WTC11 (cell line): ENCODE data around the gene MAGI3. TPM values are rescaled to one million over a fixed set of nuclear protein-coding genes. Genes with fewer than 3 reads are reported as not detected.

Experiments
- ATAC-seq: fragments of 200-7000 bp; cut with Tn5 transposase; 2 replicates; pipeline ENCODE4 v1.10.0; 2021; ENCODE audit warnings: mild to moderate bottlenecking, moderate library complexity
- CTCF ChIA-PET: fragments of 300-600 bp; sonication (Branson Sonifier 250); formaldehyde crosslinking; loops from one replicate; lab custom pipeline; 2021; ENCODE audit warnings: antibody characterized with exemption; lab: Charles Lee
- POLR2A ChIA-PET: fragments of 350-600 bp; sonication (Branson Sonifier 250); formaldehyde crosslinking; loops from one replicate; lab custom pipeline; 2021; ENCODE audit warnings: antibody characterized with exemption; lab: Charles Lee
- DNase-seq: peaks from one replicate; pipeline ENCODE4 v3.0.0; 2021; ENCODE audit warnings: low spot score
- H3K27ac Mint-ChIP-seq: 2 replicates; pipeline ENCODE4 v1.8.0; 2021; ENCODE audit warnings: mixed read lengths
- H3K27me3 Mint-ChIP-seq: 2 replicates; pipeline ENCODE4 v1.8.0; 2021; ENCODE audit warnings: low read depth, mild to moderate bottlenecking, moderate library complexity, mixed read lengths
- H3K36me3 Mint-ChIP-seq: 2 replicates; pipeline ENCODE4 v1.8.0; 2021; ENCODE audit warnings: mixed read lengths
- H3K4me1 Mint-ChIP-seq: 2 replicates; pipeline ENCODE4 v1.8.0; 2022; ENCODE audit warnings: mixed read lengths
- H3K4me3 Mint-ChIP-seq: 2 replicates; pipeline ENCODE4 v1.8.0; 2021; ENCODE audit warnings: mild to moderate bottlenecking, moderate library complexity, mixed read lengths
- H3K9me3 Mint-ChIP-seq: 2 replicates; pipeline ENCODE4 v1.8.0; 2021; ENCODE audit warnings: mixed read lengths
- CREM ChIP-seq: sonication (generic); formaldehyde crosslinking; IDR thresholded peaks from 2 replicates; pipeline ENCODE4 v1.8.1; 2022; ENCODE audit warnings: mild to moderate bottlenecking, missing genetic modification reagents, moderate library complexity
- ETV6 ChIP-seq: sonication (generic); formaldehyde crosslinking; IDR thresholded peaks from 2 replicates; pipeline ENCODE4 v1.8.1; 2022; ENCODE audit warnings: mild to moderate bottlenecking, missing genetic modification reagents
- FOXP1 ChIP-seq: sonication (generic); formaldehyde crosslinking; IDR thresholded peaks from 2 replicates; pipeline ENCODE4 v1.8.0; 2022; ENCODE audit warnings: missing genetic modification reagents, mild to moderate bottlenecking, moderate library complexity, borderline replicate concordance
- GRHL2 ChIP-seq: fragments of 250-450 bp; sonication (Bioruptor Pico); IDR thresholded peaks from 2 replicates; pipeline ENCODE4 v1.8.0; 2022; ENCODE audit warnings: mild to moderate bottlenecking, moderate library complexity; ENCODE audit not compliant: insufficient replicate concordance, severe bottlenecking
- MYBL2 ChIP-seq: sonication (generic); formaldehyde crosslinking; IDR thresholded peaks from 2 replicates; pipeline ENCODE4 v1.8.1; 2023; ENCODE audit warnings: mild to moderate bottlenecking, moderate library complexity, missing genetic modification reagents
- NR2C2 ChIP-seq: sonication (generic); formaldehyde crosslinking; IDR thresholded peaks from 2 replicates; pipeline ENCODE4 v1.8.0; 2022; ENCODE audit warnings: mild to moderate bottlenecking, missing genetic modification reagents
- RELA ChIP-seq: sonication (generic); formaldehyde crosslinking; IDR thresholded peaks from 2 replicates; pipeline ENCODE4 v1.8.1; 2022; ENCODE audit warnings: missing genetic modification reagents, mild to moderate bottlenecking, borderline replicate concordance
- SP1 ChIP-seq: sonication (generic); formaldehyde crosslinking; conservative IDR thresholded peaks from 2 replicates; pipeline ENCODE4 v1.8.1; 2022; ENCODE audit warnings: missing genetic modification reagents
- TP53 ChIP-seq: sonication (generic); formaldehyde crosslinking; IDR thresholded peaks from 2 replicates; pipeline ENCODE4 v1.8.1; 2023; ENCODE audit warnings: mild to moderate bottlenecking, missing genetic modification reagents
- ZNF138 ChIP-seq: sonication (generic); formaldehyde crosslinking; conservative IDR thresholded peaks from 2 replicates; pipeline ENCODE4 v1.8.1; 2022; ENCODE audit warnings: mild to moderate bottlenecking, moderate library complexity, missing genetic modification reagents
- ZNF232 ChIP-seq: sonication (generic); formaldehyde crosslinking; IDR thresholded peaks from 2 replicates; pipeline ENCODE4 v1.8.0; 2022; ENCODE audit warnings: mild to moderate bottlenecking, missing genetic modification reagents
- ZNF263 ChIP-seq: sonication (generic); formaldehyde crosslinking; IDR thresholded peaks from 2 replicates; pipeline ENCODE4 v1.8.1; 2022; ENCODE audit warnings: low read depth, mild to moderate bottlenecking, moderate library complexity, missing genetic modification reagents
- ZNF671 ChIP-seq: fragments of 250-450 bp; sonication (Bioruptor Pico); IDR thresholded peaks from 2 replicates; pipeline ENCODE4 v1.8.0; 2021; ENCODE audit warnings: mild to moderate bottlenecking
- total RNA-seq: library from RNA; stranded (reverse); gene quantifications from 3 replicates; pipeline ENCODE4 v1.2.3, GENCODE V29; 2021
- TF ChIP-seq, protein P1 (sequence below): sonication (generic); formaldehyde crosslinking; IDR thresholded peaks from 2 replicates; pipeline ENCODE4 v1.8.1; 2023; ENCODE audit warnings: mild to moderate bottlenecking, missing genetic modification reagents, borderline replicate concordance
- TF ChIP-seq, protein P2 (sequence below): fragments of 250-450 bp; sonication (Bioruptor Pico); IDR thresholded peaks from 2 replicates; pipeline ENCODE4 v2.1.2; 2022; ENCODE audit warnings: mild to moderate bottlenecking, moderate library complexity
- TF ChIP-seq, protein P3 (sequence below): sonication (generic); formaldehyde crosslinking; IDR thresholded peaks from 2 replicates; pipeline ENCODE4 v1.8.0; 2023; ENCODE audit warnings: missing genetic modification reagents, mild to moderate bottlenecking, borderline replicate concordance
- TF ChIP-seq, protein P4 (sequence below): sonication (generic); formaldehyde crosslinking; IDR thresholded peaks from 2 replicates; pipeline ENCODE4 v1.8.1; 2022; ENCODE audit warnings: mild to moderate bottlenecking, moderate library complexity, missing genetic modification reagents
- TF ChIP-seq, protein P5 (sequence below): fragments of 250-450 bp; sonication (Bioruptor Pico); IDR thresholded peaks from 2 replicates; pipeline ENCODE4 v1.9.0; 2021; ENCODE audit warnings: mild to moderate bottlenecking
- TF ChIP-seq, protein P6 (sequence below): sonication (generic); formaldehyde crosslinking; IDR thresholded peaks from 2 replicates; pipeline ENCODE4 v1.8.0; 2022; ENCODE audit warnings: mild to moderate bottlenecking, missing genetic modification reagents
- TF ChIP-seq, protein P7 (sequence below): fragments of 200-600 bp; IDR thresholded peaks from 2 replicates; pipeline ENCODE4 v1.8.0; 2022; ENCODE audit warnings: antibody characterized with exemption

The MAGI3 gene
- total RNA-seq, 1 experiment from 2014 or later = 9.7 TPM

DNA sequence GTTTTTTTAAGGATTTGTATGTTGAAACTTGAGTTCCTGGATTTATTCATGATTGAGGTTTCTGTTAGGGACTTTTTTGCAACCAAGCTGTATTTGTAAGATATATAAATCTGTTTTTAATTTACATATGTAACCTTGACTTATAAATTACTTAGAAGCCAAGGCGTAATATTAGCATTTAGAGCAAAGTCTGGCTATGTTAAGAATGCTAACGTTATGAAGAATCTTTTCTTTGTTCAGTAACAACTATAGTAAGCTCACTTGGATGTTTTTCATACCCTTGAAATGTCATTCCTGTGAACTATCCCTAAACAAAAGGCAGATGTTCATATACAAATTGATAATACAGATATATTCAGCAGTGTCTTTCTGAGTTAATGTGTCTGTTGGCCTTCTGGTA, 155.3 kb downstream of the MAGI3 start:
- H3K9me3 Mint-ChIP-seq = no peaks in the 10 kb centered on the region
- CTCF ChIA-PET = no interaction called here
- TF ChIP-seq ZNF232 = no peak
- no peak for TF ChIP-seq SP1 (CRISPR knock-in tag)
- no peak for TF ChIP-seq ETV6 (CRISPR knock-in tag)
- no peak for TF ChIP-seq TP53 (CRISPR knock-in tag)
- no peak for TF ChIP-seq CREM (CRISPR knock-in tag)
- TF ChIP-seq, protein P1, sequence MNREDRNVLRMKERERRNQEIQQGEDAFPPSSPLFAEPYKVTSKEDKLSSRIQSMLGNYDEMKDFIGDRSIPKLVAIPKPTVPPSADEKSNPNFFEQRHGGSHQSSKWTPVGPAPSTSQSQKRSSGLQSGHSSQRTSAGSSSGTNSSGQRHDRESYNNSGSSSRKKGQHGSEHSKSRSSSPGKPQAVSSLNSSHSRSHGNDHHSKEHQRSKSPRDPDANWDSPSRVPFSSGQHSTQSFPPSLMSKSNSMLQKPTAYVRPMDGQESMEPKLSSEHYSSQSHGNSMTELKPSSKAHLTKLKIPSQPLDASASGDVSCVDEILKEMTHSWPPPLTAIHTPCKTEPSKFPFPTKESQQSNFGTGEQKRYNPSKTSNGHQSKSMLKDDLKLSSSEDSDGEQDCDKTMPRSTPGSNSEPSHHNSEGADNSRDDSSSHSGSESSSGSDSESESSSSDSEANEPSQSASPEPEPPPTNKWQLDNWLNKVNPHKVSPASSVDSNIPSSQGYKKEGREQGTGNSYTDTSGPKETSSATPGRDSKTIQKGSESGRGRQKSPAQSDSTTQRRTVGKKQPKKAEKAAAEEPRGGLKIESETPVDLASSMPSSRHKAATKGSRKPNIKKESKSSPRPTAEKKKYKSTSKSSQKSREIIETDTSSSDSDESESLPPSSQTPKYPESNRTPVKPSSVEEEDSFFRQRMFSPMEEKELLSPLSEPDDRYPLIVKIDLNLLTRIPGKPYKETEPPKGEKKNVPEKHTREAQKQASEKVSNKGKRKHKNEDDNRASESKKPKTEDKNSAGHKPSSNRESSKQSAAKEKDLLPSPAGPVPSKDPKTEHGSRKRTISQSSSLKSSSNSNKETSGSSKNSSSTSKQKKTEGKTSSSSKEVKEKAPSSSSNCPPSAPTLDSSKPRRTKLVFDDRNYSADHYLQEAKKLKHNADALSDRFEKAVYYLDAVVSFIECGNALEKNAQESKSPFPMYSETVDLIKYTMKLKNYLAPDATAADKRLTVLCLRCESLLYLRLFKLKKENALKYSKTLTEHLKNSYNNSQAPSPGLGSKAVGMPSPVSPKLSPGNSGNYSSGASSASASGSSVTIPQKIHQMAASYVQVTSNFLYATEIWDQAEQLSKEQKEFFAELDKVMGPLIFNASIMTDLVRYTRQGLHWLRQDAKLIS (CRISPR knock-in tag) = no peak
- no peak for TF ChIP-seq FOXP1
- TF ChIP-seq, all 79 proteins: peak for 0
- H3K36me3 Mint-ChIP-seq = peaks cover 3% of the 10 kb centered on the region
- DNase-seq (no peak), ATAC-seq (no peak)
- POLR2A ChIA-PET = no interaction called here
- H3K4me1 Mint-ChIP-seq = peaks cover 21% of the 10 kb centered on the region
- no peak overlapping the region for H3K27ac Mint-ChIP-seq
- H3K4me3 Mint-ChIP-seq = no peak overlapping the region
- H3K27me3 Mint-ChIP-seq = no peaks in the 10 kb centered on the region

DNA sequence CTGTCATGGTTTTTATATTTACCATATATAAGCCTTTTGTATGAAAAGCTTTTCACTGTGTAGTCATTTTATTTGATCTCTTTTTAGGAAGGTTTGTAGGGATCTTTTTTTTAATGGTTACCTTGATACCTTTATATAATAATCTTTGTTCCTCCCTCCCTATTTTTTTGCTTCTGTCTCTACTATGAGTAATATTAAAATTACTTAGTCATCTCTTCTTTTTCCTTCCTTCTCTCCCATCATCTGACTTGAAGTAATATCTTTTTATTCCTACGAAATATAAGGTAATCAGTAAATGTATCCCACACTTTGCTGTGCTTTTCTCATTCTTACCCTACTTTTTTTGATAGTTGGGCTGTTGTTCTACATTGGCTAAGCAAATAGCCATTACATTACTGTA, 161.4 kb downstream of the MAGI3 start:
- CTCF ChIA-PET = no interaction called here
- POLR2A ChIA-PET = no interaction called here
- Mint-ChIP-seq H3K9me3 (no peaks in the 10 kb centered on the region), H3K4me1 (peaks cover 25% of the 10 kb centered on the region), H3K27me3 (no peaks in the 10 kb centered on the region), H3K27ac (no peak overlapping the region), H3K4me3 (no peak overlapping the region), H3K36me3 (peaks cover 3% of the 10 kb centered on the region)
- DNase-seq (no peak), ATAC-seq (no peak)
- TF ChIP-seq ZNF671 (CRISPR knock-in tag) (no peak), RELA (no peak), ZNF138 (no peak), GRHL2 (CRISPR knock-in tag) (no peak), NR2C2 (CRISPR knock-in tag) (no peak), MYBL2 (CRISPR knock-in tag) (no peak), ZNF263 (CRISPR knock-in tag) (no peak), ZNF232 (no peak)
- TF ChIP-seq, protein P2, sequence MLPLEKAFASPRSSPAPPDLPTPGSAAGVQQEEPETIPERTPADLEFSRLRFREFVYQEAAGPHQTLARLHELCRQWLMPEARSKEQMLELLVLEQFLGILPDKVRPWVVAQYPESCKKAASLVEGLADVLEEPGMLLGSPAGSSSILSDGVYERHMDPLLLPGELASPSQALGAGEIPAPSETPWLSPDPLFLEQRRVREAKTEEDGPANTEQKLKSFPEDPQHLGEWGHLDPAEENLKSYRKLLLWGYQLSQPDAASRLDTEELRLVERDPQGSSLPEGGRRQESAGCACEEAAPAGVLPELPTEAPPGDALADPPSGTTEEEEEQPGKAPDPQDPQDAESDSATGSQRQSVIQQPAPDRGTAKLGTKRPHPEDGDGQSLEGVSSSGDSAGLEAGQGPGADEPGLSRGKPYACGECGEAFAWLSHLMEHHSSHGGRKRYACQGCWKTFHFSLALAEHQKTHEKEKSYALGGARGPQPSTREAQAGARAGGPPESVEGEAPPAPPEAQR (CRISPR knock-in tag) = no peak
- TF ChIP-seq, protein P3, sequence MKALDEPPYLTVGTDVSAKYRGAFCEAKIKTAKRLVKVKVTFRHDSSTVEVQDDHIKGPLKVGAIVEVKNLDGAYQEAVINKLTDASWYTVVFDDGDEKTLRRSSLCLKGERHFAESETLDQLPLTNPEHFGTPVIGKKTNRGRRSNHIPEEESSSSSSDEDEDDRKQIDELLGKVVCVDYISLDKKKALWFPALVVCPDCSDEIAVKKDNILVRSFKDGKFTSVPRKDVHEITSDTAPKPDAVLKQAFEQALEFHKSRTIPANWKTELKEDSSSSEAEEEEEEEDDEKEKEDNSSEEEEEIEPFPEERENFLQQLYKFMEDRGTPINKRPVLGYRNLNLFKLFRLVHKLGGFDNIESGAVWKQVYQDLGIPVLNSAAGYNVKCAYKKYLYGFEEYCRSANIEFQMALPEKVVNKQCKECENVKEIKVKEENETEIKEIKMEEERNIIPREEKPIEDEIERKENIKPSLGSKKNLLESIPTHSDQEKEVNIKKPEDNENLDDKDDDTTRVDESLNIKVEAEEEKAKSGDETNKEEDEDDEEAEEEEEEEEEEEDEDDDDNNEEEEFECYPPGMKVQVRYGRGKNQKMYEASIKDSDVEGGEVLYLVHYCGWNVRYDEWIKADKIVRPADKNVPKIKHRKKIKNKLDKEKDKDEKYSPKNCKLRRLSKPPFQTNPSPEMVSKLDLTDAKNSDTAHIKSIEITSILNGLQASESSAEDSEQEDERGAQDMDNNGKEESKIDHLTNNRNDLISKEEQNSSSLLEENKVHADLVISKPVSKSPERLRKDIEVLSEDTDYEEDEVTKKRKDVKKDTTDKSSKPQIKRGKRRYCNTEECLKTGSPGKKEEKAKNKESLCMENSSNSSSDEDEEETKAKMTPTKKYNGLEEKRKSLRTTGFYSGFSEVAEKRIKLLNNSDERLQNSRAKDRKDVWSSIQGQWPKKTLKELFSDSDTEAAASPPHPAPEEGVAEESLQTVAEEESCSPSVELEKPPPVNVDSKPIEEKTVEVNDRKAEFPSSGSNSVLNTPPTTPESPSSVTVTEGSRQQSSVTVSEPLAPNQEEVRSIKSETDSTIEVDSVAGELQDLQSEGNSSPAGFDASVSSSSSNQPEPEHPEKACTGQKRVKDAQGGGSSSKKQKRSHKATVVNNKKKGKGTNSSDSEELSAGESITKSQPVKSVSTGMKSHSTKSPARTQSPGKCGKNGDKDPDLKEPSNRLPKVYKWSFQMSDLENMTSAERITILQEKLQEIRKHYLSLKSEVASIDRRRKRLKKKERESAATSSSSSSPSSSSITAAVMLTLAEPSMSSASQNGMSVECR = no peak
- TF ChIP-seq, protein P4, sequence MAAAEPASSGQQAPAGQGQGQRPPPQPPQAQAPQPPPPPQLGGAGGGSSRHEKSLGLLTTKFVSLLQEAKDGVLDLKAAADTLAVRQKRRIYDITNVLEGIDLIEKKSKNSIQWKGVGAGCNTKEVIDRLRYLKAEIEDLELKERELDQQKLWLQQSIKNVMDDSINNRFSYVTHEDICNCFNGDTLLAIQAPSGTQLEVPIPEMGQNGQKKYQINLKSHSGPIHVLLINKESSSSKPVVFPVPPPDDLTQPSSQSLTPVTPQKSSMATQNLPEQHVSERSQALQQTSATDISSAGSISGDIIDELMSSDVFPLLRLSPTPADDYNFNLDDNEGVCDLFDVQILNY (CRISPR knock-in tag) = no peak
- TF ChIP-seq, protein P5, sequence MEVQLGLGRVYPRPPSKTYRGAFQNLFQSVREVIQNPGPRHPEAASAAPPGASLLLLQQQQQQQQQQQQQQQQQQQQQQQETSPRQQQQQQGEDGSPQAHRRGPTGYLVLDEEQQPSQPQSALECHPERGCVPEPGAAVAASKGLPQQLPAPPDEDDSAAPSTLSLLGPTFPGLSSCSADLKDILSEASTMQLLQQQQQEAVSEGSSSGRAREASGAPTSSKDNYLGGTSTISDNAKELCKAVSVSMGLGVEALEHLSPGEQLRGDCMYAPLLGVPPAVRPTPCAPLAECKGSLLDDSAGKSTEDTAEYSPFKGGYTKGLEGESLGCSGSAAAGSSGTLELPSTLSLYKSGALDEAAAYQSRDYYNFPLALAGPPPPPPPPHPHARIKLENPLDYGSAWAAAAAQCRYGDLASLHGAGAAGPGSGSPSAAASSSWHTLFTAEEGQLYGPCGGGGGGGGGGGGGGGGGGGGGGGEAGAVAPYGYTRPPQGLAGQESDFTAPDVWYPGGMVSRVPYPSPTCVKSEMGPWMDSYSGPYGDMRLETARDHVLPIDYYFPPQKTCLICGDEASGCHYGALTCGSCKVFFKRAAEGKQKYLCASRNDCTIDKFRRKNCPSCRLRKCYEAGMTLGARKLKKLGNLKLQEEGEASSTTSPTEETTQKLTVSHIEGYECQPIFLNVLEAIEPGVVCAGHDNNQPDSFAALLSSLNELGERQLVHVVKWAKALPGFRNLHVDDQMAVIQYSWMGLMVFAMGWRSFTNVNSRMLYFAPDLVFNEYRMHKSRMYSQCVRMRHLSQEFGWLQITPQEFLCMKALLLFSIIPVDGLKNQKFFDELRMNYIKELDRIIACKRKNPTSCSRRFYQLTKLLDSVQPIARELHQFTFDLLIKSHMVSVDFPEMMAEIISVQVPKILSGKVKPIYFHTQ (CRISPR knock-in tag) = no peak
- TF ChIP-seq, protein P6, sequence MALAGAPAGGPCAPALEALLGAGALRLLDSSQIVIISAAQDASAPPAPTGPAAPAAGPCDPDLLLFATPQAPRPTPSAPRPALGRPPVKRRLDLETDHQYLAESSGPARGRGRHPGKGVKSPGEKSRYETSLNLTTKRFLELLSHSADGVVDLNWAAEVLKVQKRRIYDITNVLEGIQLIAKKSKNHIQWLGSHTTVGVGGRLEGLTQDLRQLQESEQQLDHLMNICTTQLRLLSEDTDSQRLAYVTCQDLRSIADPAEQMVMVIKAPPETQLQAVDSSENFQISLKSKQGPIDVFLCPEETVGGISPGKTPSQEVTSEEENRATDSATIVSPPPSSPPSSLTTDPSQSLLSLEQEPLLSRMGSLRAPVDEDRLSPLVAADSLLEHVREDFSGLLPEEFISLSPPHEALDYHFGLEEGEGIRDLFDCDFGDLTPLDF (CRISPR knock-in tag) = no peak
- TF ChIP-seq, protein P7, sequence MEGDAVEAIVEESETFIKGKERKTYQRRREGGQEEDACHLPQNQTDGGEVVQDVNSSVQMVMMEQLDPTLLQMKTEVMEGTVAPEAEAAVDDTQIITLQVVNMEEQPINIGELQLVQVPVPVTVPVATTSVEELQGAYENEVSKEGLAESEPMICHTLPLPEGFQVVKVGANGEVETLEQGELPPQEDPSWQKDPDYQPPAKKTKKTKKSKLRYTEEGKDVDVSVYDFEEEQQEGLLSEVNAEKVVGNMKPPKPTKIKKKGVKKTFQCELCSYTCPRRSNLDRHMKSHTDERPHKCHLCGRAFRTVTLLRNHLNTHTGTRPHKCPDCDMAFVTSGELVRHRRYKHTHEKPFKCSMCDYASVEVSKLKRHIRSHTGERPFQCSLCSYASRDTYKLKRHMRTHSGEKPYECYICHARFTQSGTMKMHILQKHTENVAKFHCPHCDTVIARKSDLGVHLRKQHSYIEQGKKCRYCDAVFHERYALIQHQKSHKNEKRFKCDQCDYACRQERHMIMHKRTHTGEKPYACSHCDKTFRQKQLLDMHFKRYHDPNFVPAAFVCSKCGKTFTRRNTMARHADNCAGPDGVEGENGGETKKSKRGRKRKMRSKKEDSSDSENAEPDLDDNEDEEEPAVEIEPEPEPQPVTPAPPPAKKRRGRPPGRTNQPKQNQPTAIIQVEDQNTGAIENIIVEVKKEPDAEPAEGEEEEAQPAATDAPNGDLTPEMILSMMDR = no peak
